ENCODE measurements around the gene MRO.
"Not testable (repeated sequence)": the region's sequence is repeated elsewhere in the genome, so short reads cannot be mapped to it uniquely, and the experiment has no call there.

Gene MRO

GRCh38 chr18:50833496-50833895 lies 13.7 kb upstream of the MRO start:
- not testable (repeated sequence) for DNase-seq (ENCODE audit: low spot score)

DNA sequence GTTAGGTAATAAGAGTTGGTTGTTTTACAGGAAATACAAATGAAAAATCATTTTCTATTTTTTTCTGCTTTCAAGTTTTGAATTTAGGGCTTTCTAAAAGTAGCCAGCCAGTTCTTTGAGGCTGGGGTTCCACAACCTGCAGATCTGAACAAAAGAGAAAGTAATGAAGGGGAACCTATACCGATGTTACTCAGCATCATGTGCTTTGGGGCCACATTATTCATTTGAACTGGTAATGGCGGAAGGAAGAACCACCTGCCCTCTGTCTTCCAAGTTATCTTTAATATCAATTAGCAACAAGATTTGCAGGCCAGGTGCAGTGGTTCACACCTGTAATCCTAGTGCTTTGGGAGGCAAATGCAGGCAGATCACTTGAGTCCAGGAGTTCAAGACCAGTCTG lies 12.9 kb upstream of the MRO start:
- DNase-seq (ENCODE audit: low spot score) = no peak

DNA sequence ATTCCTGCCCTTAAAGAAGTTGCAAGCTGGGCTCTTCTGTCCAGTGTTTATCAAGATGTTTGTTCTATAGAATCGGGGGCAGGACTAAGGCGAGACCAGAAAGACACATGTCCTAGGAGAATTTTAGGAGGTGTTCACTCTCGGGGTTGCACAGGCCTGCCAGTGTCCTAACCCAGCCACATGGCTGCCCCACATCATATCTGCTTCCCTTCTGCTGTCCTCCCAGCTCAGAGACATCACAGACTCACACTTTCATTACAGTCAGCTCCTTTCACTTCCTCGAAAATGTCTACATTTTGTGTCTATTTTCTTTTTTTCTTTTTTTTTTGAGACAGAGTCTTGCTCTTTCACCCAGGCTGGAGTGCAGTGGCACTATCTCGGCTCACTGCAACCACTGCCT lies 10.7 kb upstream of the MRO start:
- DNase-seq (ENCODE audit: low spot score) = no peak

GRCh38 chr18:50829644-50830043 lies 9.8 kb upstream of the MRO start:
- DNase-seq (ENCODE audit: low spot score) = no peak

GRCh38 chr18:50826027-50826426 lies 6.2 kb upstream of the MRO start:
- DNase-seq (ENCODE audit: low spot score) = no peak

DNA sequence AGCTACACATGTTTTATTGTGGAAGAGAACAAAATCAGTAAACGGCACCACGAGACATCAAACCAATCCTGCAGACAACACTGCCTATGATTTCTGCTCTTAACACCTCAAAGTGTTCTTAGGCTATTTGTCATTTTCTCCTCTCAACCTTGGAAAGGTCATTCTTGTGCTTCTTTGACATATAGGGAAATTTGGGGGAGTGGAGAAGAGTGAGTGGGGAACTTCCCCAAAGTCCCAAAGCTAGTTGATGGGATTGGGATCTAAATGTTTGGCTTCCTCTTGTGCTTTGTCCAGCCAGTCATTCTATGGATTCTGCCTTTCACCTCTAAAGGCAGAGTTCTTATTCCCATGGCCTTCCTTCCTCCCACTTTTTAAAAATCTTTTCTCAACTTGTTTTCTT lies 5.8 kb upstream of the MRO start:
- DNase-seq (ENCODE audit: low spot score) = no peak

GRCh38 chr18:50822756-50823155 lies 2.9 kb upstream of the MRO start:
- no peak for DNase-seq (ENCODE audit: low spot score)

DNA sequence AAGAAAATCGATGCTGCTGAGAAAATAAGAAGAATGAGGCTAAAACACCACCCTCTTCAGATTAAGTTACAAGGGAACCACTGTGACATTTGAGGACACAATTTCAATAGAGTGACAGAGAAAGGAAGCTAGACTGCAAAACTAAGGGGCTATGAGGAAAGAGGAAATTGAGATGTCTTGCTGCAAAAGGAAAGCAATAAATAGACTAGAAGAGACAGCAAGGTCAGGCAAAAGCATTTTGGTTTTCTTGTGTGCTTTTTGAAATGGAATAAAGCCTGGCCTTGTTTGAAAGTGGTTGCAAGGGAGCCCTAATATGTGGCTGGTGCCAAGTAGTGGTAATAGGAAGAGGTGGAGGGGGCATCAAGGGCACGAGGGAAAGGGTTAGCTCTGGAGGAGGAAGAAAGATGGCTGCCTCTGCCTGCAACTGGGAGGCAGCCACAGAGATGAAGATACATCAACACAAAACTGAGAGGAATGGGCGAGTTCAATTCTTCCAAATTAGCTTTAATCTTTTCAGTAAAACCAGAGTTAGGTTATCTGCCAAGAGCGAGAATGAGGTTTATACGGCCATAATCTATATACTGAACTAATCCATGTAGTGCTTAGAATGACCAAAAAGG lies 1.2 kb upstream of the MRO start:
- DNase-seq (ENCODE audit: low spot score) = no peak

GRCh38 chr18:50819027-50819727 lies 639 bp downstream of the MRO start:
- no peak for DNase-seq (ENCODE audit: low spot score)

GRCh38 chr18:50816419-50817166 lies 3.2 kb downstream of the MRO start:
- DNase-seq (ENCODE audit: low spot score) = no peak

- DNase-seq (ENCODE audit: low spot score) = no peak
Measured at GRCh38 chr18:50814395-50814794, 5.4 kb downstream of the MRO start.

DNA sequence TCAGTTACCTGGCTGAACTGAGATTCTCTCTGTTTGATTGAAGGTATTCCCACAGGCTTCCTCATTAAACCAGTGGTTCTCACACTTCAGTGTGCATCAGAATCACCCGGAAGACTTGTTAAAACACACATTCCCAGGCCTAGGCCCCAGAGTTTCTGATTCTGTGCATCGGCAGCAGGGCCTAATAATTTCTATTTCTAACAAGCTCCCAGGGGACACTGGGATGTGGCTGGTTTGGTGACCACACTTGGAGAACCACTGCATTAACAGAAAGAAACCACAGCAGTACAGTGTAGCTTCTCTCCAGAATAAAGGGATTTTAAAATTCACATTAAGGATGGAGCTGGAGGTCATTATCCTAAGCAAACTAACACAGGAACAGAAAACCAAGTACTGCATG lies 6.5 kb downstream of the MRO start:
- no peak for DNase-seq (ENCODE audit: low spot score)

DNA sequence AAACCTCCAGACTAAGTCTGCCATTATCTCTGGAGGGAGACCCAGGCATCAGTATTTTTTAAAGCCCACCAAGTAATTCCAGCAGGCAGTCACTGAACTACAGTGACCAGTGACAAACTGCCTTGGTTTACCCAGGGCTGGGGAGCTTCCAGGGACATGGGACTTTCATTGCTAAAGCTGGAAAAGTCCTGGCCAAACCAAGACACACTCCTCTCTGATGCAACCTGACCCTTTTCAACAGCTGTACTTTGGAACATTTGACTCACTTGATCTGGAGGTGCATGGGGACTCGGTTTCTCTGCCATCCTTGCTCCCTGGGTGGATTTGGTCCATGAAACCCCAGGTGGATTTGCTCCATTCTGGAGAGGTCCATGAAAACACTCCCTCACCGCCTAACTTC lies 7.0 kb downstream of the MRO start:
- DNase-seq (ENCODE audit: low spot score) = no peak

- DNase-seq (ENCODE audit: low spot score) = no peak
Measured at GRCh38 chr18:50807176-50807575, 12.6 kb downstream of the MRO start.

- no peak for DNase-seq (ENCODE audit: low spot score)
Measured at GRCh38 chr18:50806208-50806616, 13.6 kb downstream of the MRO start.

DNA sequence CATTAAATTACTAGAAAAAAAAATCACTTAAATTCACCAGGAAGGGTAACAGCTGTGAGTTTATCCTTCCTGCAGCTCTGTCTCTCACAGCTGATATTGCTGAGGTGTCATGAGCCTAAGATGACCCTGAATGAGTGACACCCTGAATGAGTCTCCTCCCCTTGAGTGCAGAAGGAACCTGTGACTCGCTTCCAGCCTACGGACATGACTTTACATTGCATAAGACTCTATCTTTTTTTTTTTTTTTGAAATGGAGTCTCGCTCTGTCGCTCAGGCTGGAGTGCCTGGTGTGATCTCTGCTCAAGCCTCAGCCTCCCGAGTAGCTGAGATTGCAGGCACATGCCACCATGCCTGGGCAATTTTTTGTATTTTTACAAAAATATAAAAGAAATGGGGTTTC lies 14.1 kb downstream of the MRO start:
- DNase-seq (ENCODE audit: low spot score) = no peak

DNA sequence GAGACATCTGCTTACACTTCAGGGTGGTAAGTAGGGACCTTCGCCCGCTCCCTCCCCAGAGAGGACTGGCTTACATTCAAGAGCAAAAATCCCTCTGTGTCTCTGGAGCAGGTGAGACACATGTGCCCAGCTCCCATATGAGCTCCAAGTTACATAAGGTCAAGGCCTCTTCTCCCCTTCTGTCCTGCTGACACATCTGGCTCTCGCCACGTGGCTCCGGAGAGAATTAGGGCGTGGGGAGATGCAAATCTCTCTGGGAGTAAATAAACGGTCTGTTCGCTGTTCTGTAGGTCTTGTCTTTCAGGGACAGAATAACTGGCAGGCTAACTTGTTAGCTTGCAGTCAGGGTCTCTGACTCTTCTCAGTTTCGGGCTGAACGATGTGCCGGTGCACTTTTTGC lies 16.2 kb downstream of the MRO start:
- DNase-seq (ENCODE audit: low spot score) = no peak

DNA sequence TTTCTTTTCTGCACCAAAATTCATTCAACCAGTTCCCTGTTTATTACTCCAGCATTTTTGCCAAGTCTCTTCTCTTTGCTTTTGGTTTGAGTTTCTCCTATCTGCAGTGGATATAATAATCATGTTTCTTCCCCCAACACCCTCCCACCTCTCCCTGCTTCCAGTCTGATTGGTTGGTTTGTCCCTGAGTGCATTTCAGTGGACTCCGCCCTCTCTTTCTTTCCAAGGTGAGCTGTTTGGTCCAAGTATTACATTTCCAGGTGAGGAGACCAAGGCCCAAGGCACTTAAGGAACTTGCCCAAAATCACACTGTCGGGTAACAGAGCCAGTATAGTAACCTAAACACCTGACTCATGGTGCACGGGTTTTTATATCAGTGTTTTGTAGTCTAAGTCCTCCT lies 17.7 kb downstream of the MRO start:
- DNase-seq (ENCODE audit: low spot score) = no peak

GRCh38 chr18:50797142-50797541 lies 22.7 kb downstream of the MRO start:
- DNase-seq (ENCODE audit: low spot score) = no peak

GRCh38 chr18:50796495-50796894 lies 23.3 kb downstream of the MRO start:
- DNase-seq (ENCODE audit: low spot score) = no peak

- no peak for DNase-seq (ENCODE audit: low spot score)
Measured at GRCh38 chr18:50793641-50794565, 25.9 kb downstream of the MRO start.

DNA sequence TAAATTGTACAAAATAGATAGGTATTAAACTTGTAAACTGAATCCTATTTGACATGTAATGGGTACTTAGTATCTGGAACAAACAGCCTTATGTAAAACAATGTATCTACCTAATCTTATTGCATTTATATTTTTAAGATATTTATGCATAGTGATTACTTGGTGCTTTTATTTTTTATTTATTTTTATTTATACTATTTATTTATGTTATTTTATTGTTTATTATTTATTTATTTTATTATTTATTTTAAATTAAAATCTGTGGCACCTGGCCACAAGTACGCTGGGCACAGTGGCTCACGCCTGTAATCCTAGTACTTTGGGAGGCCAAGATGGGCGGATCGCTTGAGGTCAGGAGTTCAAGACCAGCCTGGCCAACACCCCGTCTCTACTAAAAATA lies 26.9 kb downstream of the MRO start:
- DNase-seq (ENCODE audit: low spot score) = no peak
